ENCODE measurements around the gene PMIS2. TPM values are rescaled to one million over a fixed set of nuclear protein-coding genes. Genes with fewer than 3 reads are reported as not detected.

PMIS2 gene
- total RNA-seq, 1 donor from 2014 or later = not detected

GRCh38 chr19:35609851-35610353 lies 23.9 kb downstream of the PMIS2 start:
- Mint-ChIP-seq H3K4me3 (ENCODE audit: low read depth) (no peak overlapping the region), H3K27ac (peak overlapping the region; percentile 1)

GRCh38 chr19:35612224-35612558 lies 26.2 kb downstream of the PMIS2 start:
- H3K36me3 Mint-ChIP-seq (ENCODE audit: low read depth) = peaks cover 17% of the 10 kb centered on the region
- peaks cover 12% of the 10 kb centered on the region for H3K9me3 Mint-ChIP-seq
- H3K4me1 Mint-ChIP-seq (ENCODE audit: low read depth) = peaks cover 20% of the 10 kb centered on the region
- no peaks in the 10 kb centered on the region for H3K27me3 Mint-ChIP-seq (ENCODE audit: low read depth)
- peak overlapping the region; percentile 81 for H3K4me3 Mint-ChIP-seq (ENCODE audit: low read depth)
- no peak for DNase-seq (ENCODE audit: low spot score)
- intact Hi-C loops (cut with micrococcal nuclease) = loop anchor here (1.0 kb wide), 3 partner anchors 16 to 67 kb away; partner anchors contain the start of gene TMEM147
- H3K27ac Mint-ChIP-seq = peak overlapping the region; percentile 83

More at GRCh38 chr19:35609851-35610353, 23.9 kb downstream of the PMIS2 start:
- H3K4me1 Mint-ChIP-seq (ENCODE audit: low read depth) = peaks cover 20% of the 10 kb centered on the region
- peaks cover 10% of the 10 kb centered on the region for H3K36me3 Mint-ChIP-seq (ENCODE audit: low read depth)
- DNase-seq (ENCODE audit: low spot score) = peak; percentile 34
- H3K9me3 Mint-ChIP-seq = peaks cover 18% of the 10 kb centered on the region
- intact Hi-C loops (cut with micrococcal nuclease) = no loop called here
- no peaks in the 10 kb centered on the region for H3K27me3 Mint-ChIP-seq (ENCODE audit: low read depth)

- intact Hi-C loops (cut with micrococcal nuclease) = loop anchor here (1.0 kb wide), 3 partner anchors 16 to 67 kb away; partner anchors contain the start of gene TMEM147
- Mint-ChIP-seq H3K9me3 (peaks cover 8% of the 10 kb centered on the region), H3K36me3 (ENCODE audit: low read depth) (peaks cover 15% of the 10 kb centered on the region)
Observed at GRCh38 chr19:35612559-35613321, 26.8 kb downstream of the PMIS2 start, which contains the start of gene HAUS5. Gene HAUS5 (plus strand): TSS chr19:35612735. CDS start chr19:35612795, 60 bp downstream.

GRCh38 chr19:35613574-35613973 lies 27.6 kb downstream of the PMIS2 start:
- intact Hi-C loops (cut with micrococcal nuclease) = no loop called here
- Mint-ChIP-seq H3K27me3 (ENCODE audit: low read depth) (no peaks in the 10 kb centered on the region), H3K36me3 (ENCODE audit: low read depth) (peaks cover 10% of the 10 kb centered on the region), H3K4me1 (ENCODE audit: low read depth) (peaks cover 20% of the 10 kb centered on the region), H3K27ac (peak overlapping the region; percentile 83), H3K9me3 (peaks cover 3% of the 10 kb centered on the region), H3K4me3 (ENCODE audit: low read depth) (peak overlapping the region; percentile 81)
- no peak for DNase-seq (ENCODE audit: low spot score)

More at GRCh38 chr19:35612559-35613321, 26.8 kb downstream of the PMIS2 start, which contains the start of gene HAUS5:
- H3K27me3 Mint-ChIP-seq (ENCODE audit: low read depth) = no peaks in the 10 kb centered on the region
- peaks cover 20% of the 10 kb centered on the region for H3K4me1 Mint-ChIP-seq (ENCODE audit: low read depth)
- peak within 1 kb of the TSS; percentile 81 for H3K4me3 Mint-ChIP-seq (ENCODE audit: low read depth)
- DNase-seq (ENCODE audit: low spot score) = peak; percentile 94
- peak within 1 kb of the TSS; percentile 83 for H3K27ac Mint-ChIP-seq

- Mint-ChIP-seq H3K4me3 (ENCODE audit: low read depth) (no peak overlapping the region), H3K27me3 (ENCODE audit: low read depth) (no peaks in the 10 kb centered on the region), H3K9me3 (no peaks in the 10 kb centered on the region), H3K36me3 (ENCODE audit: low read depth) (peaks cover 10% of the 10 kb centered on the region), H3K4me1 (ENCODE audit: low read depth) (peaks cover 15% of the 10 kb centered on the region), H3K27ac (no peak overlapping the region)
- intact Hi-C loops (cut with micrococcal nuclease) = no loop called here
- DNase-seq (ENCODE audit: low spot score) = no peak
Observed at GRCh38 chr19:35615036-35615435, 29.1 kb downstream of the PMIS2 start.

- no peak overlapping the region for H3K27ac Mint-ChIP-seq
- H3K4me1 Mint-ChIP-seq (ENCODE audit: low read depth) = no peaks in the 10 kb centered on the region
- intact Hi-C loops (cut with micrococcal nuclease) = no loop called here
- H3K27me3 Mint-ChIP-seq (ENCODE audit: low read depth) = no peaks in the 10 kb centered on the region
- DNase-seq (ENCODE audit: low spot score) = no peak
- H3K9me3 Mint-ChIP-seq = no peaks in the 10 kb centered on the region
- H3K36me3 Mint-ChIP-seq (ENCODE audit: low read depth) = peaks cover 17% of the 10 kb centered on the region
- no peak overlapping the region for H3K4me3 Mint-ChIP-seq (ENCODE audit: low read depth)
Observed at GRCh38 chr19:35618857-35619256, 32.9 kb downstream of the PMIS2 start.

GRCh38 chr19:35619290-35619923 lies 33.4 kb downstream of the PMIS2 start:
- Mint-ChIP-seq H3K9me3 (no peaks in the 10 kb centered on the region), H3K36me3 (ENCODE audit: low read depth) (peaks cover 17% of the 10 kb centered on the region), H3K27ac (no peak overlapping the region), H3K4me3 (ENCODE audit: low read depth) (no peak overlapping the region), H3K27me3 (ENCODE audit: low read depth) (no peaks in the 10 kb centered on the region), H3K4me1 (ENCODE audit: low read depth) (no peaks in the 10 kb centered on the region)
- DNase-seq (ENCODE audit: low spot score) = no peak
- intact Hi-C loops (cut with micrococcal nuclease) = no loop called here

- intact Hi-C loops (cut with micrococcal nuclease) = no loop called here
- H3K27ac Mint-ChIP-seq = no peak overlapping the region
- DNase-seq (ENCODE audit: low spot score) = no peak
Observed at GRCh38 chr19:35620001-35620400, 34.0 kb downstream of the PMIS2 start.

GRCh38 chr19:35621708-35622107 lies 35.7 kb downstream of the PMIS2 start:
- intact Hi-C loops (cut with micrococcal nuclease) = no loop called here
- no peaks in the 10 kb centered on the region for H3K9me3 Mint-ChIP-seq
- DNase-seq (ENCODE audit: low spot score) = no peak
- no peak overlapping the region for H3K4me3 Mint-ChIP-seq (ENCODE audit: low read depth)
- peaks cover 10% of the 10 kb centered on the region for H3K36me3 Mint-ChIP-seq (ENCODE audit: low read depth)
- H3K4me1 Mint-ChIP-seq (ENCODE audit: low read depth) = peaks cover 2% of the 10 kb centered on the region
- no peak overlapping the region for H3K27ac Mint-ChIP-seq
- H3K27me3 Mint-ChIP-seq (ENCODE audit: low read depth) = no peaks in the 10 kb centered on the region

More at GRCh38 chr19:35620001-35620400, 34.0 kb downstream of the PMIS2 start:
- no peaks in the 10 kb centered on the region for H3K4me1 Mint-ChIP-seq (ENCODE audit: low read depth)
- no peak overlapping the region for H3K4me3 Mint-ChIP-seq (ENCODE audit: low read depth)
- H3K27me3 Mint-ChIP-seq (ENCODE audit: low read depth) = no peaks in the 10 kb centered on the region
- H3K36me3 Mint-ChIP-seq (ENCODE audit: low read depth) = peaks cover 17% of the 10 kb centered on the region
- no peaks in the 10 kb centered on the region for H3K9me3 Mint-ChIP-seq

GRCh38 chr19:35622750-35623149 lies 36.8 kb downstream of the PMIS2 start:
- intact Hi-C loops (cut with micrococcal nuclease) = no loop called here
- Mint-ChIP-seq H3K9me3 (no peaks in the 10 kb centered on the region), H3K4me3 (ENCODE audit: low read depth) (no peak overlapping the region), H3K27ac (no peak overlapping the region), H3K27me3 (ENCODE audit: low read depth) (no peaks in the 10 kb centered on the region), H3K4me1 (ENCODE audit: low read depth) (peaks cover 2% of the 10 kb centered on the region), H3K36me3 (ENCODE audit: low read depth) (peaks cover 10% of the 10 kb centered on the region)
- no peak for DNase-seq (ENCODE audit: low spot score)

GRCh38 chr19:35623327-35624010 lies 37.5 kb downstream of the PMIS2 start:
- H3K4me1 Mint-ChIP-seq (ENCODE audit: low read depth) = peaks cover 5% of the 10 kb centered on the region
- no peak overlapping the region for H3K27ac Mint-ChIP-seq
- H3K27me3 Mint-ChIP-seq (ENCODE audit: low read depth) = no peaks in the 10 kb centered on the region
- no peaks in the 10 kb centered on the region for H3K9me3 Mint-ChIP-seq
- peaks cover 10% of the 10 kb centered on the region for H3K36me3 Mint-ChIP-seq (ENCODE audit: low read depth)
- DNase-seq (ENCODE audit: low spot score) = no peak
- intact Hi-C loops (cut with micrococcal nuclease) = no loop called here
- no peak overlapping the region for H3K4me3 Mint-ChIP-seq (ENCODE audit: low read depth)

- peak overlapping the region; percentile 100 for H3K4me3 Mint-ChIP-seq (ENCODE audit: low read depth)
- H3K27ac Mint-ChIP-seq = peak overlapping the region; percentile 99
- no peaks in the 10 kb centered on the region for H3K27me3 Mint-ChIP-seq (ENCODE audit: low read depth)
- DNase-seq (ENCODE audit: low spot score) = no peak
- peaks cover 31% of the 10 kb centered on the region for H3K36me3 Mint-ChIP-seq (ENCODE audit: low read depth)
- peaks cover 14% of the 10 kb centered on the region for H3K4me1 Mint-ChIP-seq (ENCODE audit: low read depth)
- no peaks in the 10 kb centered on the region for H3K9me3 Mint-ChIP-seq
- intact Hi-C loops (cut with micrococcal nuclease) = loop anchor here (1.0 kb wide), 3 partner anchors 16 to 82 kb away; partner anchors contain the start of gene HAUS5
Observed at GRCh38 chr19:35628264-35628564, 42.2 kb downstream of the PMIS2 start.
